ENCODE data around the gene TBC1D5. TPM values are rescaled to one million over a fixed set of nuclear protein-coding genes. Genes with fewer than 3 reads are reported as not detected.
"Not testable (repeated sequence)": the region's sequence is repeated elsewhere in the genome, so short reads cannot be mapped to it uniquely, and the experiment has no call there.

TBC1D5 gene
- total RNA-seq, 2 donors from 2014 or later: 54.8 to 55.9 TPM

DNA sequence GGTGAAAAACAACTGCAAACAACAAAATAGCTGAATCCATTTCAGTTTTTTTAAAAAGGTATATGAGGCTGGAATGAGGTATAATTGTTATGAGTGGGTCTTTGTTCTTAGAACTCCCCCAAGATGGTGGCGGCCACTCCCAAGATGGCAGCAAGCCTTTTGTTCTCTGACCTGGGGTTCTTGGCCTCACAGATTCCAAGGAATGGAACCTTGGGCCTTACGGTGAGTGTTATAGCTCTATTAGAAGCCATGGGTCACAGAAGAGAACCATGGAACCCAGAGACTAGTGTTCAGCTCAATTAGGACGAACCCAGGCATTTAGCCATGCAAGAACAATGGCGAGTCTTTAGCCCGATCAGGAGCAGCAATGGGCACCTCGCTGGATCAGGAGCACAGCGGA lies 7.1 kb downstream of the TBC1D5 start:
- H3K36me3 Mint-ChIP-seq: peaks cover 5 to 44% of the 10 kb centered on the region in 2 donors
- H3K27ac Mint-ChIP-seq; DNase-seq (ENCODE audit: low spot score in 2 of 2); ATAC-seq; H3K9me3 Mint-ChIP-seq: not testable (repeated sequence)

DNA sequence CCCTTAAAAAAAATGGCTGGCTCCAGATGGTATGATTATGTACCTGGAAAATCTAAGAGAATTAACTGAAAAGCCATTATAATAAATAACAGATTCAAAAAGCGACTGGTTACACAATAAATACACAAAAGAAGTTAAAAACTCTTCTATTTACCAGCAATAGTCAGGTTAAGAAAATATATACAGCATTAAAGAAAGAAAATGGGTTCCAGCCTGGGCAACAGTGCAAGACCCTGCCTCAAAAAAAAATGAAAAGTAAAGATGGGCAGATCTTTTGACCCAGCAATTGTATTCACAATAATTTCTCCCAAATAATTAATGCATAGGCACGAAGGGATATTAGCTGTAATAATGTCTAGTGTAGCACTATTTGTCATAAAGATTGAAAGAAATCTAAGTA lies 8.7 kb downstream of the TBC1D5 start:
- Mint-ChIP-seq H3K9me3 (no peaks in the 10 kb centered on the region), H3K27ac (no peak overlapping the region), H3K36me3 (peaks cover 11 to 47% of the 10 kb centered on the region in 2 donors)
- no peak for DNase-seq (ENCODE audit: low spot score in 2 of 2)
- ATAC-seq: no peak

DNA sequence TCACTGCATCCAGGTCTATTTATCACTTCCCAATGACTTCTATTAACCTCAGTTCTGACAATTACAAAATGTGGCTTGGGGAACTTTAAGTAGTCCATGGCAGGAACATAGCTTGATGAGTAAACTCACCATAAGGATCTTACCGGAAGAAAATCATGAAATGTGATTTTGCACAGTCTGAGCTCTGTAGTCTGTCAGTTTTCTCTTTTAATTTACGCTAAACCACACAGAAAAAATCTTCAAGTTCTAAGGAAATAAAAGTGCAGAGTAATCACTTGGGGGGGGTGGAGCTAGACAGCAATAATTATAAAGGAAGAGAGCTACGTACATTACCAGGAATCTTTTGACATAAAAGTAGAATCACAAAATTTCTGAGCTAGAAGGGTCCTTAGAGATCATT lies 9.2 kb downstream of the TBC1D5 start:
- Mint-ChIP-seq H3K27ac (no peak overlapping the region), H3K36me3 (peaks cover 11 to 49% of the 10 kb centered on the region in 2 donors), H3K9me3 (no peaks in the 10 kb centered on the region)
- ATAC-seq (no peak), DNase-seq (ENCODE audit: low spot score in 2 of 2) (no peak)

DNA sequence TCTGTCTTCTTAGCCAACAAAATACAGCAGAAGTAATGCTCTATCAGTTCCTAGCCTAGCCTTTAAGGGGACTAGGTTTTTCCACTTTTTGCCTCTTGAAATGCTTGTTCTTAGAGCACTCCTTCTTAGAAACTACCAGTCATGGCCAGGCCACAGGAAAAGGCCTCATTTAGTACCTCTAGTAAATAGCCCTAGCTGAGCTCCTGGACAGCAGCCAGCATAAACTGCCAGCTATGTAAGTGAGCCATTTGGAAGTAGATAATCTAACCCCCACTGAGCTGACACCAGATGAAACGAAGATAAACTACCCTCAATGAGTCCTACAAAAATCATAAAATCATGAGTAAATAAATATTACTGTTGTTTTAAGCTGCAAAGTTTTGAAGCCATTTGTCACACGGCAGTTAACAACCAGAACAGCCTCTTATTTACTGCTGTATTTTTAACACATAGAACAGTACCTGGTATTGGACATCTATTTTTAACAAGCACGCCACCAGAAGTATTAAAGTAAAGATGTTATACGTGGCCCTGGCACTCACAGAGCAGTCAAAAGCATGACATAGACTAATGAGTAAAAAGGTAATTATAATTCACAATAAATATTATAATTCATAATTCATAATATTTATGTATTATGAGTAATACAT lies 12.0 kb downstream of the TBC1D5 start:
- DNase-seq (ENCODE audit: low spot score in 2 of 2): no peak
- H3K27ac Mint-ChIP-seq: no peak overlapping the region
- peaks cover 0 to 6% of the 10 kb centered on the region in 2 donors for H3K9me3 Mint-ChIP-seq
- peaks cover 22 to 70% of the 10 kb centered on the region in 2 donors for H3K36me3 Mint-ChIP-seq
- ATAC-seq: no peak

DNA sequence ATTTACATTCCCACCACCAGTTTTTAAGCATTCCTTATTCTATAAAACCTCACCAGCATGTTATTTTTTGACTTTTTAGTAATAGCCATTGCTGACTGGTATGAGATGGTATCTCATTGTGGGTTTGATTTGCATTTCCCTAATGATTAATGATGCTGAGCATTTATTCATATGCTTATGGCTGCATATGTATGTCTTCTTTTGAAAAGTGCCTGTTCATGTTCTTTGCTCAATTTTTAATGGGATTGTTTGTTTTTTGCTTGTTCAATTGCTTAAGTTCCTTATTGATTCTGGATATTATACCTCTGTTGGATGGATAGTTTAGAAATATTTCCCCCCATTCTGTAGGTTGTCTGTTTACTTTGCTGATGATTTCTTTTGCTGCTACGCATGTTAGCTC lies 16.1 kb downstream of the TBC1D5 start:
- H3K27ac Mint-ChIP-seq: no peak overlapping the region

DNA sequence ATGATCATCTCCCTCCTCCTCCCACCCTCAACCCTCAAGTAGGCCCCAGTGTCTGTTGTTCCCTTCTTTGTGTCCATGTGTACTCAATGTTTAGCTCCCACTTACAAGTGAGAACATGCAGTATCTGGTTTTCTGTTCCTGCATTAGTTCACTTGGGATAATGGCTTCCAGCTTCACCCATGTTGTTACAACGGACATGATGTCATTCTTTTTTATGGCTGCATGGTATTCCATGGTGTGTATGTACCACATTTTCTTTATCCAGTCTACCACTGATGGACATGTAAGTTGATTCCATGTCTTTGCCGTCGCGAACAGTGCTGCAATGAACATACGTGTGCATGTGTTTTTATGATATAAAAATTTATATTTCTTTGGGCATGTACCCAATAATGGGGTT lies 16.6 kb downstream of the TBC1D5 start:
- not testable (repeated sequence) for H3K9me3 Mint-ChIP-seq; H3K27ac Mint-ChIP-seq; ATAC-seq; DNase-seq (ENCODE audit: low spot score in 2 of 2)
- peaks cover 17 to 42% of the 10 kb centered on the region in 2 donors for H3K36me3 Mint-ChIP-seq

More for the DNA sequence above, 16.1 kb downstream of the TBC1D5 start:
- ATAC-seq (no peak), DNase-seq (ENCODE audit: low spot score in 2 of 2) (no peak)
- peaks cover 0 to 6% of the 10 kb centered on the region in 2 donors for H3K9me3 Mint-ChIP-seq
- H3K36me3 Mint-ChIP-seq: peaks cover 18 to 47% of the 10 kb centered on the region in 2 donors

DNA sequence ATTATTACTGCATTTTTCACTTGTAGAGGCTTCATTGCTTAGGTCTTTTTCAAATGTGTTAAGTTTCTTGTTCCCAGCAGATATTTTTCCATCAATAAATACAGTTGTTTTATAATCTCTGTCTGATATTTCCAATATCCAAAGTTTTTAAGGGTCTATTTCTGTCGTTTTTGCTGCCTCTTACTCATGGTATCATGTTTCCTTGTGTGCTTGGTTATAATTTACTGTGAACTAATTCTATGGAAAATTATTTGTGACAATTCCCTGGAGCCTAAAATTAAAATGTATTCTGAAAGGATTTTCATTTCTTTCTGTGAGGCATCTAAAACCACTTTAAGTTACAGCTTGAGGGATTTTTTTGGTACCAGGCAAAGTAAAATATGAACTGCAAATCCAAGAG lies 17.5 kb downstream of the TBC1D5 start:
- DNase-seq (ENCODE audit: low spot score in 2 of 2) (no peak), ATAC-seq (no peak)
- Mint-ChIP-seq H3K9me3 (peaks cover 0 to 6% of the 10 kb centered on the region in 2 donors), H3K36me3 (peaks cover 17 to 34% of the 10 kb centered on the region in 2 donors), H3K27ac (no peak overlapping the region)

DNA sequence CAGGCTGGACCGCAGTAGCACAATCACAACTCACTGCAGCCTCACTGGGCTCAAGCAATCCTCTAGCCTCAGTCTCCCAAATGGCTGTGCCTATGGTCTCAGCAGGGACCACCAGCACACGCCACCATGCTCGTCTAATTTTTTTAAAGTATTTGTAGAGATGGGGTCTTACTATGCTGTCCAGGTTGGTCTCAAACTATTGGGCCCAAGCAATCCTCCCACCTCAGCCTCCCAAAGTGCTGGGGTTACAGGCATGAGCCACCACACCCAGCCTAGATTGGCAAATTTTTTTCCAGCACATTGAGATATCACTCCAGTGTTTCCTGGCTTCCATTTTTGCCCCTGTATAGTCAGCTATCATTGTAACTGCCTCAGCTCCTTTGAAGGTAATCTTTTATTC lies 18.3 kb downstream of the TBC1D5 start:
- DNase-seq (ENCODE audit: low spot score in 2 of 2): no peak
- Mint-ChIP-seq H3K27ac (no peak overlapping the region), H3K9me3 (peaks cover 0 to 6% of the 10 kb centered on the region in 2 donors), H3K36me3 (peaks cover 14 to 29% of the 10 kb centered on the region in 2 donors)
- no peak for ATAC-seq

DNA sequence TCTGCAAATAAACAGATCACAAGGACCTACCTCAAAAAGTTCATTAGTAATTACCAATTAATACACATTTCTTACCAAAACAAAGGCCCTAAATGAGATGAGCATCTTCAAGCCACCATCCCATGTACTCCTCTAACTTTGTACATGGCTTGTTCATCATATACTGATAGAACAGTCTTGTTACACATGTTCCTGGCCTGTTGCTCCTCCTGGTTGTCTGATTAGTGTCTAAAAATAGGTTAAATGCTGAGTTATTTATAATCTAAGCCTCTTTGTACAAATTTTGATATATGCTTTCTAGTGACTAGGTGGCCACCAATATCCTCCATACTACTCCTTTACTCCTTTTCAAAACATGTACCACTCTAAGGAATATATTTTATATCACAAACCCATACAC lies 25.0 kb downstream of the TBC1D5 start:
- Mint-ChIP-seq H3K27ac (no peak overlapping the region), H3K36me3 (peaks cover 26 to 36% of the 10 kb centered on the region in 2 donors), H3K9me3 (peaks cover 14 to 17% of the 10 kb centered on the region in 2 donors)
- DNase-seq (ENCODE audit: low spot score in 2 of 2) (no peak), ATAC-seq (no peak)

DNA sequence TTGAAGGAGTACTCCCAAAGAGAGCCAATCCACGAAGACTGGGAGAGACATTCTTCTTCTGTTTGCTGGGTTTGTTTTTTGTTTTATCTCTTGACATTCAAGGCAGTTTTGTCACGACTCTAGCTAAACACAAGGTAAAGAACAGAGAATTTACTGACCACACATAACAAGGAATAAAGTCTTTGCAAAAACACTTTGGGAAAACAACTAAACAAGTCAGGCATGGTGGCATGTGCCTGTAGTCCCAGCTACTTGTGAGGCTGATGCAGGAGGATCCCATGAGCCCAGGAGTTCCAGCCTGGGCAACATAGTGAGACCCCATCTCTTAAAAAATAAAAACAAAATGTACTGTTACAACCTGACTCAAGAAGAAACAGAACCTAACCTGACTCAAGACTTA lies 28.0 kb downstream of the TBC1D5 start:
- no peak for ATAC-seq
- DNase-seq (ENCODE audit: low spot score in 2 of 2): no peak
- Mint-ChIP-seq H3K36me3 (peaks cover 26 to 36% of the 10 kb centered on the region in 2 donors), H3K9me3 (peaks cover 14 to 17% of the 10 kb centered on the region in 2 donors), H3K27ac (no peak overlapping the region)

DNA sequence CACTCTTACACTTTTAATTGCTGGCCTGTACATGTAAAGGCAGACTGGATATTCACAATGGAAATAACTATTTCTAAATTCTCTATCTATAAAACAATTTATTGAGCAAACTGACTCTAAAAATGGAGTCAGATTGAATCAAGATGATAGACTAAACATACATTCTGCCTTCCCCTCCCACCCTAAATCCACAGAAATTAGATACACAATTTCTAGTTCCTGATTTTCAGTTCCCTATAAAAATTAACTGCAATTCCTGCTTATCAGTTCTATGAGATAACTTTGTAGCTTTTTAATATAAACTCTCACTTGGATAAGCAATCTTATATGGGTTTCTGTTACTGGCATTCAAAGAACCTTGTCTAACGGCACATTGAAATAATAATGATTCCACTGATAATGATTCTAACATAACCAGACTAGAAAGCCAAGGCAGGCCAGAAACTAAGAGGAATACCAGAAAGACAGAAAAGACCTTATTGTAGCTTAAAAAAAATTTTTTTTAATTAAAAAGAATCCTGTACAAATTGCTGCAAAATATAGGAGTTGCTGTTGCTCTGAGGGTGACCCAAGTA lies 33.1 kb downstream of the TBC1D5 start:
- Mint-ChIP-seq H3K27ac (no peak overlapping the region), H3K36me3 (peaks cover 13 to 20% of the 10 kb centered on the region in 2 donors), H3K9me3 (peaks cover 5 to 7% of the 10 kb centered on the region in 2 donors)
- ATAC-seq (no peak), DNase-seq (ENCODE audit: low spot score in 2 of 2) (no peak)

DNA sequence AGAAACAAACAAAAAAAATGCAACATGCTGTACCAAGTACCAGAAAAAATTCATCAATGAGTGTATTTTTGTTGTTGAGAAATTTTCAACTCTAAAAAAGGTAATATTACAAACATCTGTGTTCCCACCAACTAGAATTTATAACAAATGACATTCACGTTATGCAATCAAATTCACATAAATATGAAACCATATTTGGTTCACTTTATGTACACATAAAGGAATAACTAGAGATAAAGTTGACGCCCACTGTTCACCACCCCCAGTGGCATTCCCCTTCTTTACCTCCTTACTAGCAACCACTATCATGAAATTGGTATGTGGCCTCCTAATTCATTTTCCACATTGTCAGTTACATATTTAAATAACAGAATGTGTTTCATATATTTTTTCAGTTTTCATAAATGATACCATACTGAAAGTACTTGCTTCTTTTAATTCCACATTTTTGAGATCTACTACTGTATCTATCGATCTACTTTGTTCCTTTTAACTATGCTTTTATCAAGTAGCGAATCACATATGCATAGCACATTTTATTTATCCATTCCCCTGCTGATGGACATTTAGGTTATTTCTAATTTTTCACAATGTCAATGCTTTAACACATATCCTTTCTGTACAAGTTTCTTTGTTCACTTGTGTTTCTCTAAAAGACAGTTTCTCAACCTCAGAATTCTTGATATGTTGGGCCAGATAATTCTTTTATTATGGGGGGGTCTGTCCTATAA lies 34.5 kb downstream of the TBC1D5 start:
- peaks cover 5 to 9% of the 10 kb centered on the region in 2 donors for H3K36me3 Mint-ChIP-seq
- ATAC-seq (no peak), DNase-seq (ENCODE audit: low spot score in 2 of 2) (no peak)
- H3K27ac Mint-ChIP-seq: no peak overlapping the region
- peaks cover 0 to 3% of the 10 kb centered on the region in 2 donors for H3K9me3 Mint-ChIP-seq

DNA sequence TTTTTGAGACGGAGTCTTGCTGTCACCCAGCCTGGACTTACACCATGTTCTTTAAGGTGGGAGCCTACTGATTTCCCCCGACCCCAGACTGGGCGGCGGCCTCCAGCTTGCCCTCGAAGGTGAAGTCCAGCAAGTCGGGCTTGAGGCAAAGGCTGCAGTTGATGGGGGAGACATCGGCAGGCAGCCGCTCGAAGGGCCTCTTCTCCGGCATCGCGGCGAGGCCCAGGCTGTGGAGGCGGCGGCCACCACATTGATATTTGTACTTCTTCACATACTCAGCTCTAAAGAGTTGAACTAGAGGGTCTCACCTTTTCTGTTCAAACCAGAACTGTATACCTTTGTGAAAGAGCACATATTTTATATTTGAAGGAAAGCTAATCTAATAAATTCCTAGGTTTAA lies 36.4 kb downstream of the TBC1D5 start:
- not testable (repeated sequence) for ATAC-seq, H3K9me3 Mint-ChIP-seq

DNA sequence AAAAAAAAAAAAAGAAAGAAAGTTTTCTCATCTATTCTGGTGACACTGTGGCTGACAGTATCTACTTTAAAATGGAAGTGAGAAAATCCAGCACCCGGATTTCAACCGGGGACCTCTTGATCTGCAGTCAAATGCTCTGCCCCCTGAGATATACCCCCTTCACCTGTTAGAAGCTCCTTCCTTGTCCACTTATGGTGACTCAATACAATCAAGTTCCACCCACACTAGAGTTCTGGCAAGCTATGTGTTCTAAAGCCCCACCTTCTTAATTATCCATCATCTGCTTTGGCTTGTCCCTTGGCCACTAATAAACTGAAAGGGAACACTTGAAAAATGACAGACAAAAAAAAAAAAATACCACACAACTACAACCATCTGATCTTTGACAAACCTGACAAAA lies 42.6 kb downstream of the TBC1D5 start:
- ATAC-seq; H3K27ac Mint-ChIP-seq; DNase-seq (ENCODE audit: low spot score in 2 of 2): not testable (repeated sequence)
- peaks cover 9 to 13% of the 10 kb centered on the region in 2 donors for H3K9me3 Mint-ChIP-seq
- peaks cover 30 to 42% of the 10 kb centered on the region in 2 donors for H3K36me3 Mint-ChIP-seq

More for the DNA sequence above, 36.4 kb downstream of the TBC1D5 start:
- H3K36me3 Mint-ChIP-seq; DNase-seq (ENCODE audit: low spot score in 2 of 2); H3K27ac Mint-ChIP-seq: not testable (repeated sequence)

DNA sequence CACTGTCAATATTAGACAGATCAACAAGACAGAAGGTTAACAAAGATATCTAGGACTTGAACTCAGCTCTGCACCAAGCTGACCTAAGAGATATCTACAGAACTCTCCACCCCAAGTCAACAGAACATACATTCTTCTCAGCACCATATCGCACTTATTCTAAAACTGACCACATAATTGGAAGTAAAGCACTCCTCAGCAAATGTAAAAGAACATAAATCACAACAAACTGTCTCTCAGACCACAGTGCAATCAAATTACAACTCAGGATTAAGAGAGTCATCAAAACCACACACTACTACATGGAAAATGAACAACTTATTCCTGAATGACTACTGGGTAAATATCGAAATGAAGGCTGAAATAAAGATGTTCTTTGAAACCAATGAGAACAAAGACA lies 46.8 kb downstream of the TBC1D5 start:
- Mint-ChIP-seq H3K36me3 (peaks cover 40 to 54% of the 10 kb centered on the region in 2 donors), H3K9me3 (peaks cover 13 to 18% of the 10 kb centered on the region in 2 donors)
- not testable (repeated sequence) for ATAC-seq; H3K27ac Mint-ChIP-seq; DNase-seq (ENCODE audit: low spot score in 2 of 2)

DNA sequence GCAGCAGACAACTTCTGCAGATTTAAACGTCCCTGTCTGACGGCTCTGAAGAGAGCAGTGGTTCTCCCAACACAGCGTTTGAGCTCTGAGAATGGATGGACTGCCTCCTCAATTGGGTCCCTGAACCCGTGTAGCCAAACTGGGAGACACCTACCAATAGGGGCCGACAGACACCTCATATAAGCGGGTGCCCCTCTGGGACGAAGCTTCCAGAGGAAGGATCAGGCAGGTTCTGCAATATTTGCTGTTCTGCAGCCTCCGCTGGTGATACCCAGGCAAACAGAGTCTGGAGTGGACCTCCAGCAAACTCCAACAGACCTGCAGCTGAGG lies 48.8 kb downstream of the TBC1D5 start:
- Mint-ChIP-seq H3K9me3 (peaks cover 10 to 14% of the 10 kb centered on the region in 2 donors), H3K36me3 (peaks cover 36 to 45% of the 10 kb centered on the region in 2 donors)
- DNase-seq (ENCODE audit: low spot score in 2 of 2); H3K27ac Mint-ChIP-seq; ATAC-seq: not testable (repeated sequence)
